Body of pancreas (tissue), 4 donors: ENCODE measurements around the gene KLHDC7A.

Experiments
- POLR2A ChIP-seq, 3 donors: fragments of 450-650 bp; IDR thresholded peaks; one replicate each; pipeline ENCODE4 v1.6.1; 2016; ENCODE audit warnings: antibody characterized with exemption in 3 of 3, mild to moderate bottlenecking in 2 of 3
- TF ChIP-seq, protein P1 (sequence below), 7 experiments: fragments of 450-650 bp in 4 of 7; fragments of 200-600 bp in 3 of 7; sonication (generic) in 3 of 7; IDR thresholded peaks; one replicate each; pipeline ENCODE4 v1.5.1; 2016 to 2019; ENCODE audit warnings: antibody characterized with exemption in 7 of 7

DNA sequence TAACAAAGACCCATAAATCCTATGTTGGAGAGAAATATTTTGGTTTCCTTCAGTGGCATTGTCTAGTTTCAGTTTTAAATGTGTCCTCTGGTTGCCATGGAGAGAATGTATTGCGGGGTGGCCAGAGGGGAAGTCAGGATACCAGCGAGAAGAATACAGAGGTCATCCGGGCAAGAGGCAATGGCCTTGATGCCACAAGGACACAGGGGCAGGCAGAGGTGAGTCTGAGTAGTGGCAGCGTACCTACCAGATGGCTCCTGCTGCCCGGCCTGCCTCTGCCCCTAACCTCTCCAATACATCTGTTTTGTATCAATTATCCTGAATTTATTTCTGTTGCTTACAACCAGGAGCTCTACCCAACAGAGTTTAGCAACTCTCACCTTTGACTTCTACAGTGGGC lies 14.9 kb downstream of the KLHDC7A start:
- TF ChIP-seq, protein P1, sequence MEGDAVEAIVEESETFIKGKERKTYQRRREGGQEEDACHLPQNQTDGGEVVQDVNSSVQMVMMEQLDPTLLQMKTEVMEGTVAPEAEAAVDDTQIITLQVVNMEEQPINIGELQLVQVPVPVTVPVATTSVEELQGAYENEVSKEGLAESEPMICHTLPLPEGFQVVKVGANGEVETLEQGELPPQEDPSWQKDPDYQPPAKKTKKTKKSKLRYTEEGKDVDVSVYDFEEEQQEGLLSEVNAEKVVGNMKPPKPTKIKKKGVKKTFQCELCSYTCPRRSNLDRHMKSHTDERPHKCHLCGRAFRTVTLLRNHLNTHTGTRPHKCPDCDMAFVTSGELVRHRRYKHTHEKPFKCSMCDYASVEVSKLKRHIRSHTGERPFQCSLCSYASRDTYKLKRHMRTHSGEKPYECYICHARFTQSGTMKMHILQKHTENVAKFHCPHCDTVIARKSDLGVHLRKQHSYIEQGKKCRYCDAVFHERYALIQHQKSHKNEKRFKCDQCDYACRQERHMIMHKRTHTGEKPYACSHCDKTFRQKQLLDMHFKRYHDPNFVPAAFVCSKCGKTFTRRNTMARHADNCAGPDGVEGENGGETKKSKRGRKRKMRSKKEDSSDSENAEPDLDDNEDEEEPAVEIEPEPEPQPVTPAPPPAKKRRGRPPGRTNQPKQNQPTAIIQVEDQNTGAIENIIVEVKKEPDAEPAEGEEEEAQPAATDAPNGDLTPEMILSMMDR (IDR thresholded peaks at IDR 0.05): no peak
- no peak for TF ChIP-seq POLR2A (IDR thresholded peaks at IDR 0.05)
